ENCODE data around the gene NR2F2. TPM values are rescaled to one million over a fixed set of nuclear protein-coding genes. Genes with fewer than 3 reads are reported as not detected.

The NR2F2 gene
- total RNA-seq, 1 donor = 14.5 TPM

- no peak overlapping the region for H2AFZ ChIP-seq (ENCODE audit: low read length)
- H3K4me3 ChIP-seq (ENCODE audit: insufficient read depth, low read length) = no peak overlapping the region
- DNase-seq (ENCODE audit: insufficient read length, low spot score, missing footprints) = no peak
- no peaks in the 10 kb centered on the region for H3K4me1 ChIP-seq (ENCODE audit: insufficient read depth, low read length)
- peaks cover 68% of the 10 kb centered on the region for H3K27me3 ChIP-seq (ENCODE audit: insufficient read depth, low read length)
- TF ChIP-seq CTCF (IDR thresholded peaks at IDR 0.05; ENCODE audit: extremely low read depth, low read depth, low read length) = no peak
- H3K79me2 ChIP-seq (ENCODE audit: insufficient read depth, low read length) = no peaks in the 10 kb centered on the region
- no peak overlapping the region for H3K4me2 ChIP-seq (ENCODE audit: insufficient read depth, low read length)
- peaks cover 9% of the 10 kb centered on the region for H4K20me1 ChIP-seq (ENCODE audit: insufficient read depth, low read length)
- H3K36me3 ChIP-seq (ENCODE audit: insufficient read depth, low read length) = no peaks in the 10 kb centered on the region
- H3K27ac ChIP-seq (ENCODE audit: low read depth, low read length) = no peak overlapping the region
- no peaks in the 10 kb centered on the region for H3K9me3 ChIP-seq (ENCODE audit: low read depth, low read length)
Measured at GRCh38 chr15:96366526-96366877, 36.0 kb downstream of the NR2F2 start.

DNA sequence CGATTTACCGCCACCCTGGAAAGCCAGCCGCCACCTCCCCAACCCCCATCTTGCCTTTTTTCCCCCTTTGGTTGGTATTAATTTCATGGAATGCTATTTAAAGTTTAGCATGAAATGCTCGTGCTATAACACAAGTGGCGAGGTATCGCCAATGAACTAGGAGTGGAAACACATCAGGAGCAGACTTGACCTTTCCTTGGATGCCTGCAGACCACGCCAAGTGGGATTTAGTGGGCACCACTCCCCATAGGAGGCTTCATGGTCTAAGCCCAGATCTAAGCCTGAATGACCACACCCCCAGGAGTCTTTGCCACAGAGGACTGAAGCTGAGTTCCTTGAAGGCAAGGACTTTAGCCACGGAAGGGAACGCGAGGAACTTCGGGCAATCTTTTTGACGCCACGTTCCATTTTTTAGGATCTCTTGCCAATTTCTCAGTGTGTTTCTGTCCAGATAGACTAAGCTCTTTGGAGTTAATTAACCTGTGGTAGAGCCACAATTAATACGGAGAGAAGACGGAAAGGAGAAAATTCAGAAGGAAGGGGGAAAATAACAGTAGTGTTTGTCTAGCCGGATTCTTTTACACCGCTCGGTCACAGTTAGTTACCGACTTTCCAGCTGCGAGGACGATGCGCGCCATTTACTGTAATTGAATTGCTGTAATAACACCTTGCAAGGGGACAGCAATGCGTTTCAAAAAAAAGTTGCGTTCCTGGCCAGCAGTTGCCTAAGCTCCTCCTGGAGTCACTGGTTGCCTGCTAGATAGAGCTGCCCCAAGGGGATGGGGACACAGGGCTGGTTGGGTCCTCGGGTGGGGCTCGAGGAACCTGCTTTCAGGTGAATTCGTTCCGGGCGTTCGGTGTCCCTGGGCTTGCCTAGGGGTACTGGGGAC, 37.1 kb downstream of the NR2F2 start:
- TF ChIP-seq CTCF (IDR thresholded peaks at IDR 0.05; ENCODE audit: extremely low read depth, low read depth, low read length) = no peak
- no peak overlapping the region for H2AFZ ChIP-seq (ENCODE audit: low read length)
- H3K27me3 ChIP-seq (ENCODE audit: insufficient read depth, low read length) = peaks cover 58% of the 10 kb centered on the region
- peaks cover 9% of the 10 kb centered on the region for H4K20me1 ChIP-seq (ENCODE audit: insufficient read depth, low read length)
- no peaks in the 10 kb centered on the region for H3K79me2 ChIP-seq (ENCODE audit: insufficient read depth, low read length)
- H3K27ac ChIP-seq (ENCODE audit: low read depth, low read length) = no peak overlapping the region
- no peak overlapping the region for H3K4me3 ChIP-seq (ENCODE audit: insufficient read depth, low read length)
- no peaks in the 10 kb centered on the region for H3K4me1 ChIP-seq (ENCODE audit: insufficient read depth, low read length)
- no peaks in the 10 kb centered on the region for H3K36me3 ChIP-seq (ENCODE audit: insufficient read depth, low read length)
- H3K9me3 ChIP-seq (ENCODE audit: low read depth, low read length) = no peaks in the 10 kb centered on the region
- H3K4me2 ChIP-seq (ENCODE audit: insufficient read depth, low read length) = no peak overlapping the region
- DNase-seq (ENCODE audit: insufficient read length, low spot score, missing footprints) = peak; percentile 58

GRCh38 chr15:96369351-96369750, 38.9 kb downstream of the NR2F2 start:
- no peaks in the 10 kb centered on the region for H3K79me2 ChIP-seq (ENCODE audit: insufficient read depth, low read length)
- H3K9me3 ChIP-seq (ENCODE audit: low read depth, low read length) = no peaks in the 10 kb centered on the region
- peak; percentile 11 for DNase-seq (ENCODE audit: insufficient read length, low spot score, missing footprints)
- no peak overlapping the region for H3K27ac ChIP-seq (ENCODE audit: low read depth, low read length)
- H2AFZ ChIP-seq (ENCODE audit: low read length) = no peak overlapping the region
- no peak overlapping the region for H3K4me2 ChIP-seq (ENCODE audit: insufficient read depth, low read length)
- H3K36me3 ChIP-seq (ENCODE audit: insufficient read depth, low read length) = no peaks in the 10 kb centered on the region
- no peak for TF ChIP-seq CTCF (IDR thresholded peaks at IDR 0.05; ENCODE audit: extremely low read depth, low read depth, low read length)
- H3K4me1 ChIP-seq (ENCODE audit: insufficient read depth, low read length) = no peaks in the 10 kb centered on the region
- H3K4me3 ChIP-seq (ENCODE audit: insufficient read depth, low read length) = no peak overlapping the region
- peaks cover 41% of the 10 kb centered on the region for H3K27me3 ChIP-seq (ENCODE audit: insufficient read depth, low read length)
- H4K20me1 ChIP-seq (ENCODE audit: insufficient read depth, low read length) = peaks cover 9% of the 10 kb centered on the region

DNA sequence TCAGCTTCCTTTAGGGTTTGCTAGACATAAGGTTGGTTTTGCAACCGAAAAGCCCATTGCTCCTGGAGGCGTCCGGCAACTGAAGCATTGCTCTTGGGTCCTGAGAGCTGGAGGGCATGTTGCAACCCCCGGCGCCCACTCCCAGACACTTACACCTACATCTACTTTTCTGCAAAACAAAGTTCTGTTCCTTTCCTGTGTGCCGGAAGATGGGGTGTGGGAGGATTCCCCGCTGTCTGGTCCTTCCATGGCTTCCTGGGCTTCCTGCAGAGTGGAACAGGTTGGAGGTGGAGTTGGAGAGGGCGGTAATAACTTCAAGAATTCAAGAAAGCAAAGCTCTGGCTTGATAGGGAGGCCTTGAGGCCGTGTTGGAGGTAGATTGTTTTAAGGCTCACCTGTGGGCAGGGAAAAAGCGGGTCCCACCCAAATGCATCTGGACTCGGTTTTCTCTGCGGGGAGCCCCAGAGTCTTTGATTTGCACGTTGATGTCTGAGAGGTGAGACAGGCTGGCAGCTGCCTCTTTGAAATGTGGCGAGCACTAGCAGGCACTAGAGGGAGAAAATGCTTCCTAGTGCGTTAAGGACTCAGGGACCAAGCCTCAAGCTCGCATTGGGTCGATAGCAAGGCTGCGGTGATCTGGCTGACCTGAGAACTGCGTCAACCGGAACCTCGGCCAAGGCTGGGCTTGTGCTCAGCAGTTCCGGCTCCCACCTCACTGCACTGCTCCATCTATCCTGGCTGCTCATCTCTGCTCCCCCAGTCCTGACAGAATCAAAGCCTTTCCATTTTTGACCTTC, 39.5 kb downstream of the NR2F2 start:
- Histone ChIP-seq H2AFZ (ENCODE audit: low read length) (no peak overlapping the region), H3K4me1 (ENCODE audit: insufficient read depth, low read length) (no peaks in the 10 kb centered on the region), H3K27me3 (ENCODE audit: insufficient read depth, low read length) (peaks cover 36% of the 10 kb centered on the region), H3K4me3 (ENCODE audit: insufficient read depth, low read length) (no peak overlapping the region), H3K9me3 (ENCODE audit: low read depth, low read length) (no peaks in the 10 kb centered on the region), H3K79me2 (ENCODE audit: insufficient read depth, low read length) (no peaks in the 10 kb centered on the region), H4K20me1 (ENCODE audit: insufficient read depth, low read length) (peaks cover 9% of the 10 kb centered on the region), H3K27ac (ENCODE audit: low read depth, low read length) (no peak overlapping the region), H3K4me2 (ENCODE audit: insufficient read depth, low read length) (no peak overlapping the region), H3K36me3 (ENCODE audit: insufficient read depth, low read length) (no peaks in the 10 kb centered on the region)
- peak; percentile 76 for DNase-seq (ENCODE audit: insufficient read length, low spot score, missing footprints)
- TF ChIP-seq CTCF (IDR thresholded peaks at IDR 0.05; ENCODE audit: extremely low read depth, low read depth, low read length) = no peak
